Measurements from ENCODE around the gene DIS3L2. TPM values are rescaled to one million over a fixed set of nuclear protein-coding genes. Genes with fewer than 3 reads are reported as not detected.

Gene DIS3L2
- total and polyA plus RNA-seq, 2 donors: 16.3 to 21.6 TPM

DNA sequence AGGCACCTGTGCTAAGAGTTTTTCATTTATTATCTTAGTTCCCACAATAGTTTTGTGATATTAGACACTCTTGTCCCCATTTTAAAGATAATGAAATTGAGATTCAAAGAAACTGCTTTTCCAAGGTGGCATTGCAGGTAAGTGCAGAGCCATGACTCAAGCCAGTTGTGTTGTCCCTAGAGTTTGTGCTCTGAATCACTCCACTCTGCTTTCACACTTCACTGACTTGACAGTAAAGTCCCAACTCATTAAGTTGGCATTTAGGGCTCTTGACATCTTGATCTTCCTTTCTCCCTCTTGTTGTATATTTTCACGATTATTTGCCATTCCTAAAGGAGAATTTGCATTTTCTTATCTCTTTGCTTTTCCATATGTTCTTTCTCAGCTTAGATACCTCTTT is 114.3 kb downstream of the DIS3L2 start:
- H3K4me3 ChIP-seq (ENCODE audit: low read length in 2 of 2): no peak overlapping the region
- H3K27ac ChIP-seq (ENCODE audit: low read depth in 1 of 2, low read length in 1 of 2): no peak overlapping the region
- 95% methylated on average over 1 of the region's 1 CpG for WGBS
- H3K9me3 ChIP-seq (ENCODE audit: control insufficient read depth in 2 of 2, insufficient read depth in 1 of 2, low read length in 1 of 2): no peaks in the 10 kb centered on the region
- no peak for DNase-seq (ENCODE audit: low read depth in 6 of 9, low spot score in 9 of 9)
- no peaks in the 10 kb centered on the region for H3K27me3 ChIP-seq (ENCODE audit: control insufficient read depth in 2 of 2, insufficient read depth in 1 of 2, low read length in 1 of 2)
- no peaks in the 10 kb centered on the region for H3K36me3 ChIP-seq (ENCODE audit: control insufficient read depth in 2 of 2, insufficient read depth in 2 of 2, low read length in 1 of 2)
- H3K4me1 ChIP-seq (ENCODE audit: control insufficient read depth in 2 of 2, insufficient read depth in 2 of 2, low read length in 2 of 2): peaks cover 5% of the 10 kb centered on the region in 2 donors

DNA sequence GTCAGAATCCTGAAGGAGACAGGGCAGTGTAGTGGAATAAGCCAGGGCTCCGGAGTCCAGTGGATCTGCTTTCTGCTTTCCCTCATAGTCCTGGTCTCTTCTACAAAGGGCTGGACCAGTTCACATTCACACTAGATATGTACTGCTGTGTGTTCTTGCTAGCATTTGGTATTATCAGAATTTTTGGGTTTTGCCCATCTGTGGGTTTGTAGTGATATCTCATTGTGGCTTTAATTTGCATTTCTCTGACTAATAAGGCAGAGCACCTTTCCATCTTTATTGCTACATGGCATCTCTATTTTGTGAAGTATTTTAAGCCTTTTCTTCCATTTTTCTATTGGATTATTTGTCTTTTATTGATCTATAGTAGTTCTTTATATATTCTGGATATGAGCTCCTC is 114.8 kb downstream of the DIS3L2 start:
- Histone ChIP-seq H3K9me3 (ENCODE audit: control insufficient read depth in 2 of 2, insufficient read depth in 1 of 2, low read length in 1 of 2) (no peaks in the 10 kb centered on the region), H3K36me3 (ENCODE audit: control insufficient read depth in 2 of 2, insufficient read depth in 2 of 2, low read length in 1 of 2) (no peaks in the 10 kb centered on the region), H3K4me3 (ENCODE audit: low read length in 2 of 2) (no peak overlapping the region), H3K27ac (ENCODE audit: low read depth in 1 of 2, low read length in 1 of 2) (no peak overlapping the region), H3K27me3 (ENCODE audit: control insufficient read depth in 2 of 2, insufficient read depth in 1 of 2, low read length in 1 of 2) (no peaks in the 10 kb centered on the region), H3K4me1 (ENCODE audit: control insufficient read depth in 2 of 2, insufficient read depth in 2 of 2, low read length in 2 of 2) (peaks cover 5% of the 10 kb centered on the region in 2 donors)
- no peak for DNase-seq (ENCODE audit: low read depth in 6 of 9, low spot score in 9 of 9)
- WGBS: 98% methylated on average over 1 of the region's 1 CpG

GRCh38 chr2:232076736-232077135 is 115.2 kb downstream of the DIS3L2 start:
- peaks cover 2 to 3% of the 10 kb centered on the region in 2 donors for H3K4me1 ChIP-seq (ENCODE audit: control insufficient read depth in 2 of 2, insufficient read depth in 2 of 2, low read length in 2 of 2)
- WGBS: over 99% methylated on average over 3 of the region's 3 CpGs
- H3K27me3 ChIP-seq (ENCODE audit: control insufficient read depth in 2 of 2, insufficient read depth in 1 of 2, low read length in 1 of 2): no peaks in the 10 kb centered on the region
- no peak overlapping the region for H3K27ac ChIP-seq (ENCODE audit: low read depth in 1 of 2, low read length in 1 of 2)
- peaks cover 0 to 2% of the 10 kb centered on the region in 2 donors for H3K9me3 ChIP-seq (ENCODE audit: control insufficient read depth in 2 of 2, insufficient read depth in 1 of 2, low read length in 1 of 2)
- no peaks in the 10 kb centered on the region for H3K36me3 ChIP-seq (ENCODE audit: control insufficient read depth in 2 of 2, insufficient read depth in 2 of 2, low read length in 1 of 2)
- no peak overlapping the region for H3K4me3 ChIP-seq (ENCODE audit: low read length in 2 of 2)
- DNase-seq (ENCODE audit: low read depth in 6 of 9, low spot score in 9 of 9): no peak

DNA sequence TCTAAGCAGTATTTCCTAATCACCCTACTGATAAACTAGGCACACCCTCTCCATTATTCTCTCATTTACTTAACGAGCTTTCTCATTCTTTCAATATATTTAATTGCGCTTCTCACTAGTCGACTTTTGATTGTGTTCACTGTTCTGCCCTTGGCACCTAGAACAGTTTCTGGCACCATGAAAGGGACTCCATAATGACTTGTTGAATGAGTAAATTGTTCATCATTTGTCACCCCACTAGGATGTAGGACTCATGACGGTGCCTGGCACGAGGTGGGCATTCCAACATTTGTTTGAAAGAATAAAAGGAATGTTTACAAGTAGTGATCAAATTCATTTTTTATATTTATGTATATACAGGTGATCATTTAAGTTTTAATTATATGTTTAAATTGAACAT is 123.7 kb downstream of the DIS3L2 start:
- no peak for DNase-seq (ENCODE audit: low read depth in 6 of 9, low spot score in 9 of 9)
- Histone ChIP-seq H3K27ac (ENCODE audit: low read depth in 1 of 2, low read length in 1 of 2) (no peak overlapping the region), H3K27me3 (ENCODE audit: control insufficient read depth in 2 of 2, insufficient read depth in 1 of 2, low read length in 1 of 2) (no peaks in the 10 kb centered on the region), H3K9me3 (ENCODE audit: control insufficient read depth in 2 of 2, insufficient read depth in 1 of 2, low read length in 1 of 2) (peaks cover 1 to 16% of the 10 kb centered on the region in 2 donors), H3K4me3 (ENCODE audit: low read length in 2 of 2) (no peak overlapping the region), H3K4me1 (ENCODE audit: control insufficient read depth in 2 of 2, insufficient read depth in 2 of 2, low read length in 2 of 2) (no peaks in the 10 kb centered on the region), H3K36me3 (ENCODE audit: control insufficient read depth in 2 of 2, insufficient read depth in 2 of 2, low read length in 1 of 2) (peaks cover 5 to 7% of the 10 kb centered on the region in 2 donors)
- 97% methylated on average over 5 of the region's 5 CpGs for WGBS

DNA sequence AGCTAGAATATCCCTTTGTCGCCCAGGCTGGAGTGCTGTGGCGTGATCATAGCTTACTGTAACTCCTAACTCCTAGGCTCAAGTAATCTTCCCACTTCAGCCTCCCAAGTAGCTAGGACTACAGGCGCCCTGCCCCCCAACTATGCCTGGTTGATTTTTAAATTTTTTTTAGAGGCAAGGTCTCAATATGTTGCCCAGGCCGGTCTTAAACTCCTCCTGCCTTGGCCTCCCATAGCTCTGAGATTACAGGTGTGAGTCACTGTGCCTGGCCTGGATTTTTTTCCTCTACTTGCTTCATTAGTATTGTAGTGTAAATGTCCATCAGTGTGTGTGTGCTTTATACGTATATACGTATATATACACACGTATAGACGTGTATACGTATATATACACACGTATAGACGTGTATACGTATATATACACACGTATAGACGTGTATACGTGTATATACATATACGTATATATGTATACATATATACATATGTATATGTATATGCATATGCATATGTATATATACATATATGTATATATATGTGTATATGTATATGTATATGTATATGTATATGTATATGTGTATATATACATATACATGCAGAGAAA is 124.4 kb downstream of the DIS3L2 start:
- Histone ChIP-seq H3K27me3 (ENCODE audit: control insufficient read depth in 2 of 2, insufficient read depth in 1 of 2, low read length in 1 of 2) (no peaks in the 10 kb centered on the region), H3K4me1 (ENCODE audit: control insufficient read depth in 2 of 2, insufficient read depth in 2 of 2, low read length in 2 of 2) (no peaks in the 10 kb centered on the region), H3K4me3 (ENCODE audit: low read length in 2 of 2) (no peak overlapping the region), H3K9me3 (ENCODE audit: control insufficient read depth in 2 of 2, insufficient read depth in 1 of 2, low read length in 1 of 2) (peaks cover 1 to 16% of the 10 kb centered on the region in 2 donors), H3K27ac (ENCODE audit: low read depth in 1 of 2, low read length in 1 of 2) (no peak overlapping the region), H3K36me3 (ENCODE audit: control insufficient read depth in 2 of 2, insufficient read depth in 2 of 2, low read length in 1 of 2) (peaks cover 5 to 7% of the 10 kb centered on the region in 2 donors)
- no peak for DNase-seq (ENCODE audit: low read depth in 6 of 9, low spot score in 9 of 9)
- WGBS: 98% methylated on average over 16 of the region's 16 CpGs

DNA sequence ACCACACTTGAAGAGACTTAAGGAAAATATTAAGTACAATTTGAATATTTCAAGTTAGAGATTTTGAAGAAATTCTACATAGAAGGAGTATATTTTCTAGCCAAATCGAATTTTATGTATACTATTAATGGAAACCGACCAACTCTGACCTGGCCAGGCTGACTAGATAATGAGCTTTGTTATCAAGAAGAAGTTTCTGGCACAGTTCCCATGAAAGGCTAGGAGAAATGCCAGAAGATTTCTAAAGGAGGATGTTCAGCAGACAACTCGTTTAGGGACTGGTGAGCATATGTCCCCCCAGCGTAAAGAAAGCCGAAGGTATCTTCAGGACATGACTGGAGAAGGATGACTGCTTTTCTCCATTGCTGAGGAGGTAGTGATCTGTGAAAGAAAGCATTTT is 127.3 kb downstream of the DIS3L2 start:
- no peak for DNase-seq (ENCODE audit: low read depth in 6 of 9, low spot score in 9 of 9)
- no peaks in the 10 kb centered on the region for H3K4me1 ChIP-seq (ENCODE audit: control insufficient read depth in 2 of 2, insufficient read depth in 2 of 2, low read length in 2 of 2)
- no peaks in the 10 kb centered on the region for H3K27me3 ChIP-seq (ENCODE audit: control insufficient read depth in 2 of 2, insufficient read depth in 1 of 2, low read length in 1 of 2)
- H3K27ac ChIP-seq (ENCODE audit: low read depth in 1 of 2, low read length in 1 of 2): no peak overlapping the region
- H3K36me3 ChIP-seq (ENCODE audit: control insufficient read depth in 2 of 2, insufficient read depth in 2 of 2, low read length in 1 of 2): peaks cover 5 to 7% of the 10 kb centered on the region in 2 donors
- H3K4me3 ChIP-seq (ENCODE audit: low read length in 2 of 2): no peak overlapping the region
- H3K9me3 ChIP-seq (ENCODE audit: control insufficient read depth in 2 of 2, insufficient read depth in 1 of 2, low read length in 1 of 2): no peaks in the 10 kb centered on the region
- WGBS: 91% methylated on average over 5 of the region's 5 CpGs

- H3K27me3 ChIP-seq (ENCODE audit: control insufficient read depth in 2 of 2, insufficient read depth in 1 of 2, low read length in 1 of 2): no peaks in the 10 kb centered on the region
Measured at GRCh38 chr2:232094201-232094600, 132.7 kb downstream of the DIS3L2 start.

GRCh38 chr2:232094883-232095282 is 133.4 kb downstream of the DIS3L2 start:
- DNase-seq (ENCODE audit: low read depth in 6 of 9, low spot score in 9 of 9): no peak
- Histone ChIP-seq H3K4me3 (ENCODE audit: low read length in 2 of 2) (no peak overlapping the region), H3K9me3 (ENCODE audit: control insufficient read depth in 2 of 2, insufficient read depth in 1 of 2, low read length in 1 of 2) (peaks cover 0 to 10% of the 10 kb centered on the region in 2 donors), H3K36me3 (ENCODE audit: control insufficient read depth in 2 of 2, insufficient read depth in 2 of 2, low read length in 1 of 2) (peaks cover 7 to 8% of the 10 kb centered on the region in 2 donors), H3K27ac (ENCODE audit: low read depth in 1 of 2, low read length in 1 of 2) (no peak overlapping the region), H3K27me3 (ENCODE audit: control insufficient read depth in 2 of 2, insufficient read depth in 1 of 2, low read length in 1 of 2) (no peaks in the 10 kb centered on the region), H3K4me1 (ENCODE audit: control insufficient read depth in 2 of 2, insufficient read depth in 2 of 2, low read length in 2 of 2) (no peaks in the 10 kb centered on the region)

More at GRCh38 chr2:232094201-232094600, 132.7 kb downstream of the DIS3L2 start:
- Histone ChIP-seq H3K9me3 (ENCODE audit: control insufficient read depth in 2 of 2, insufficient read depth in 1 of 2, low read length in 1 of 2) (peaks cover 0 to 10% of the 10 kb centered on the region in 2 donors), H3K36me3 (ENCODE audit: control insufficient read depth in 2 of 2, insufficient read depth in 2 of 2, low read length in 1 of 2) (peaks cover 7 to 9% of the 10 kb centered on the region in 2 donors), H3K27ac (ENCODE audit: low read depth in 1 of 2, low read length in 1 of 2) (no peak overlapping the region), H3K4me1 (ENCODE audit: control insufficient read depth in 2 of 2, insufficient read depth in 2 of 2, low read length in 2 of 2) (no peaks in the 10 kb centered on the region), H3K4me3 (ENCODE audit: low read length in 2 of 2) (no peak overlapping the region)
- no peak for DNase-seq (ENCODE audit: low read depth in 6 of 9, low spot score in 9 of 9)
- WGBS: 98% methylated on average over 3 of the region's 3 CpGs

GRCh38 chr2:232097260-232097659 is 135.7 kb downstream of the DIS3L2 start:
- 60% methylated on average over 1 of the region's 1 CpG for WGBS
- H3K27ac ChIP-seq (ENCODE audit: low read depth in 1 of 2, low read length in 1 of 2): no peak overlapping the region
- H3K9me3 ChIP-seq (ENCODE audit: control insufficient read depth in 2 of 2, insufficient read depth in 1 of 2, low read length in 1 of 2): peaks cover 0 to 10% of the 10 kb centered on the region in 2 donors

More at GRCh38 chr2:232097260-232097659, 135.7 kb downstream of the DIS3L2 start:
- H3K27me3 ChIP-seq (ENCODE audit: control insufficient read depth in 2 of 2, insufficient read depth in 1 of 2, low read length in 1 of 2): no peaks in the 10 kb centered on the region
- no peak overlapping the region for H3K4me3 ChIP-seq (ENCODE audit: low read length in 2 of 2)
- no peak for DNase-seq (ENCODE audit: low read depth in 6 of 9, low spot score in 9 of 9)
- peaks cover 6 to 7% of the 10 kb centered on the region in 2 donors for H3K36me3 ChIP-seq (ENCODE audit: control insufficient read depth in 2 of 2, insufficient read depth in 2 of 2, low read length in 1 of 2)
- H3K4me1 ChIP-seq (ENCODE audit: control insufficient read depth in 2 of 2, insufficient read depth in 2 of 2, low read length in 2 of 2): no peaks in the 10 kb centered on the region
